Natural killer cell (primary cell): ENCODE data around the gene SPAG4. TPM values are rescaled to one million over a fixed set of nuclear protein-coding genes. Genes with fewer than 3 reads are reported as not detected.

Experiments used
- ATAC-seq, 3 donors: fragments of 150-1000 bp in 2 of 3; fragments of 200-7000 bp in 1 of 3; cut with Tn5 transposase; 1 replicate in 1 of 3; 2 replicates in 2 of 3; pipeline ENCODE4 v1.10.0; 2021; ENCODE audit warnings: mild to moderate bottlenecking in 2 of 3, moderate library complexity in 2 of 3
- DNase-seq, 2 donors: peaks; one replicate each; pipeline versions ENCODE4 v3.0.0 to v3.0.0-alpha.2; 2013 to 2021; ENCODE audit warnings: mixed read lengths in 1 of 2
- H3K27ac ChIP-seq: one replicate; pipeline ENCODE4 v1.5.1; 2013; ENCODE audit warnings: mild to moderate bottlenecking, low read length
- H3K27me3 ChIP-seq: one replicate; pipeline ENCODE4 v1.6.1; 2013; ENCODE audit warnings: low read length; ENCODE audit not compliant: control insufficient read depth, insufficient read depth
- H3K36me3 ChIP-seq: one replicate; pipeline ENCODE4 v1.6.1; 2013; ENCODE audit warnings: low read length; ENCODE audit not compliant: control insufficient read depth, insufficient read depth
- H3K4me1 ChIP-seq: one replicate; pipeline ENCODE4 v1.6.1; 2013; ENCODE audit warnings: low read length; ENCODE audit not compliant: control insufficient read depth, insufficient read depth
- H3K4me3 ChIP-seq: one replicate; pipeline ENCODE4 v1.5.1; 2013; ENCODE audit warnings: low read length
- H3K9me3 ChIP-seq: one replicate; pipeline ENCODE4 v1.6.1; 2013; ENCODE audit warnings: low read length; ENCODE audit not compliant: control insufficient read depth, insufficient read depth
- H3K27ac Mint-ChIP-seq, 2 donors: one replicate each; pipeline ENCODE4 v1.8.0; 2022; ENCODE audit warnings: mild to moderate bottlenecking in 2 of 2, mixed read lengths in 2 of 2, moderate library complexity in 1 of 2
- H3K27me3 Mint-ChIP-seq, 2 donors: one replicate each; pipeline ENCODE4 v1.8.0; 2022; ENCODE audit warnings: low read depth in 2 of 2, mixed read lengths in 2 of 2
- H3K36me3 Mint-ChIP-seq: one replicate; pipeline ENCODE4 v1.8.0; 2022; ENCODE audit warnings: mixed read lengths
- H3K4me1 Mint-ChIP-seq, 2 donors: one replicate each; pipeline ENCODE4 v1.8.0; 2022; ENCODE audit warnings: mixed read lengths in 2 of 2
- H3K4me3 Mint-ChIP-seq: one replicate; pipeline ENCODE4 v1.8.0; 2022; ENCODE audit warnings: mild to moderate bottlenecking, moderate library complexity, mixed read lengths
- H3K9me3 Mint-ChIP-seq, 2 donors: one replicate each; pipeline ENCODE4 v1.8.0; 2022; ENCODE audit warnings: mixed read lengths in 2 of 2
- WGBS: methylation state at CpG from one replicate; pipeline ENCODE4 v1.1.7; 2013; ENCODE audit warnings: missing lambda C conversion rate; ENCODE audit not compliant: insufficient coverage; 5-methylcytosine and 5-hydroxymethylcytosine counted together
- intact Hi-C: fragments of 100-400 bp; cut with micrococcal nuclease; formaldehyde crosslinking; loops from one replicate; pipeline ENCODE4 v1.14.2; 2022
- total RNA-seq, 4 donors: library from RNA; stranded (reverse); fragments of 120-200 nt in 1 of 4; gene quantifications; one replicate each; pipeline versions ENCODE4 v1.2.3 to v1.2.4, GENCODE V29; 2013 to 2022
- TF ChIP-seq, protein P1 (sequence below): fragments of 200-600 bp; IDR thresholded peaks from one replicate; pipeline ENCODE4 v1.8.0; 2022; ENCODE audit warnings: antibody characterized with exemption

SPAG4 gene
- total RNA-seq, 3 donors from 2014 or later (not counting 1 experiment from before 2014, with no cell fraction given) = 11.2 to 16.2 (median 11.9) TPM

DNA sequence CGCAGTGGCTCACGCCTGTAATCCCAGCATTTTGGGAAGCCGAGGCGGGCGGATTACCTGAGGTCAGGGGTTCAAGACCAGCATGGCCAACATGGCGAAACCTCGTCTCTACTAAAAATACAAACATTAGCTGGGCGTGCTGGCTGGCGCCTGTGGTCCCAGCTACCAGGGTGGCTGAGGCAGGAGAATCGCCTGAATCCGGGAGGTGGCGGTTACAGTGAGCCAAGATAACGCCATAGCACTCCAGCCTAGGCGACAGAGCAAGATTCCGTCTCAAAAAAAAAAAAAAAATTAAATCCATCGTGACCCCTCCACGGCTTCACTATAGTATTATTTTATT, 50.3 kb downstream of the SPAG4 start:
- peaks cover 20% of the 10 kb centered on the region for H3K36me3 ChIP-seq
- Mint-ChIP-seq H3K36me3 (peaks cover 16% of the 10 kb centered on the region), H3K9me3 (no peaks in the 10 kb centered on the region), H3K27me3 (no peaks in the 10 kb centered on the region), H3K4me3 (no peak overlapping the region), H3K4me1 (peaks cover 42% of the 10 kb centered on the region in 2 donors), H3K27ac (peak overlapping the region in 1 of 2 donors; percentile 100)
- ATAC-seq (no peak), DNase-seq (no peak)
- H3K4me3 ChIP-seq = no peak overlapping the region
- intact Hi-C loops = loop anchor here (1.0 to 2.0 kb wide), 2 partner anchors 102 to 125 kb away; no protein-coding TSS in a partner anchor
- H3K27ac ChIP-seq = no peak overlapping the region
- H3K9me3 ChIP-seq = no peaks in the 10 kb centered on the region
- TF ChIP-seq, protein P1, sequence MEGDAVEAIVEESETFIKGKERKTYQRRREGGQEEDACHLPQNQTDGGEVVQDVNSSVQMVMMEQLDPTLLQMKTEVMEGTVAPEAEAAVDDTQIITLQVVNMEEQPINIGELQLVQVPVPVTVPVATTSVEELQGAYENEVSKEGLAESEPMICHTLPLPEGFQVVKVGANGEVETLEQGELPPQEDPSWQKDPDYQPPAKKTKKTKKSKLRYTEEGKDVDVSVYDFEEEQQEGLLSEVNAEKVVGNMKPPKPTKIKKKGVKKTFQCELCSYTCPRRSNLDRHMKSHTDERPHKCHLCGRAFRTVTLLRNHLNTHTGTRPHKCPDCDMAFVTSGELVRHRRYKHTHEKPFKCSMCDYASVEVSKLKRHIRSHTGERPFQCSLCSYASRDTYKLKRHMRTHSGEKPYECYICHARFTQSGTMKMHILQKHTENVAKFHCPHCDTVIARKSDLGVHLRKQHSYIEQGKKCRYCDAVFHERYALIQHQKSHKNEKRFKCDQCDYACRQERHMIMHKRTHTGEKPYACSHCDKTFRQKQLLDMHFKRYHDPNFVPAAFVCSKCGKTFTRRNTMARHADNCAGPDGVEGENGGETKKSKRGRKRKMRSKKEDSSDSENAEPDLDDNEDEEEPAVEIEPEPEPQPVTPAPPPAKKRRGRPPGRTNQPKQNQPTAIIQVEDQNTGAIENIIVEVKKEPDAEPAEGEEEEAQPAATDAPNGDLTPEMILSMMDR = no peak
- no peaks in the 10 kb centered on the region for H3K27me3 ChIP-seq
- WGBS = 98% methylated on average over 13 of the region's 17 CpGs
- H3K4me1 ChIP-seq = peaks cover 13% of the 10 kb centered on the region

DNA sequence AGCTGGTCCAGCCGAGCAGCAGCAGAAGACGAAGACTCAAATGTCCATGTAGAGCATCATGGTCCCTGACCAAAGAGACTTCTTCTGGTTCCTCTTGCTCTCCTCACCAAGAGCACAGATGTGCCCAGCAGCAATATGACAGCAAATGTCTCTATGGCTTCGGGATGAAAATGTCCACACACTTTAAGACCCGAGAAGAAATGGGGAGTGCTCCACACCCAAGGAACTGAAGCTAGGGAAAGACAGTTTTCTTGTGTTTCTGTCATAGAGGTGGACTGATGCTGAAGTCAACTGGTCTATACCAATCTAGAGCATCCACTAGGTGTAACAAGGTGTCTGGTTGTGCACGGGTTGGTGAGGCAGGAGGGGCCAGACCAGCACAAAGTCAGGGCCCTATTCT, 53.6 kb downstream of the SPAG4 start:
- H3K9me3 Mint-ChIP-seq = no peaks in the 10 kb centered on the region
- 94% methylated on average over 5 of the region's 5 CpGs for WGBS
- no peak for ATAC-seq
- no peak overlapping the region for H3K27ac ChIP-seq
- intact Hi-C loops = no loop called here
- H3K27me3 ChIP-seq = no peaks in the 10 kb centered on the region
- TF ChIP-seq, protein P1 = no peak
- H3K4me1 Mint-ChIP-seq = peaks cover 9% of the 10 kb centered on the region in 2 donors
- H3K9me3 ChIP-seq = no peaks in the 10 kb centered on the region
- no peaks in the 10 kb centered on the region for H3K27me3 Mint-ChIP-seq
- H3K36me3 ChIP-seq = peaks cover 38% of the 10 kb centered on the region
- no peak for DNase-seq
- no peak overlapping the region for H3K4me3 ChIP-seq
- H3K4me3 Mint-ChIP-seq = no peak overlapping the region
- peaks cover 22% of the 10 kb centered on the region for H3K36me3 Mint-ChIP-seq
- H3K4me1 ChIP-seq = peaks cover 6% of the 10 kb centered on the region
- no peak overlapping the region for H3K27ac Mint-ChIP-seq

DNA sequence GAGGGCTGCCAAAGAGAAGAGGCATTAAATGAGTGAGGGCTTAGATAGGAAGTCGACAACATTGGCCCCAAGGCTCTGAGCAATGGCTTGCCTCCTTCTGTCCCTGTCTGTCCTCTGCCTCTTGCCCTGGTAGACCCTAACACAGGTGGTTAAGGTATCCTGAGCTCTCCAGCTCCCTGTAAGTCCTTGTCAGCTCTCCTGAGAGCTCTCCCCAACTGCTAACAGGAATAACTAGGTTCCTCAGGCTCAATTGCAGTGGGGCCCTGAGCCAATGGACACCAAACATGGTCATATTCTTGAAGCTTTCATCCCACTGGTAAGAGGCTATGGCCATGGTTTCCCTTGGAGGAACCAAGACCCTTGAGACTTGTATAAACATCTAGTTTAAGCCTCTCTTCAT, 54.1 kb downstream of the SPAG4 start:
- Mint-ChIP-seq H3K4me1 (peaks cover 5% of the 10 kb centered on the region in 2 donors), H3K27me3 (no peaks in the 10 kb centered on the region), H3K9me3 (no peaks in the 10 kb centered on the region), H3K36me3 (peaks cover 22% of the 10 kb centered on the region), H3K27ac (no peak overlapping the region), H3K4me3 (no peak overlapping the region)
- TF ChIP-seq, protein P1 = no peak
- no peak overlapping the region for H3K4me3 ChIP-seq
- H3K27me3 ChIP-seq = no peaks in the 10 kb centered on the region
- no peak overlapping the region for H3K27ac ChIP-seq
- intact Hi-C loops = no loop called here
- DNase-seq (no peak), ATAC-seq (no peak)
- 89% methylated on average over 1 of the region's 1 CpG for WGBS
- H3K9me3 ChIP-seq = no peaks in the 10 kb centered on the region
- peaks cover 6% of the 10 kb centered on the region for H3K4me1 ChIP-seq
- H3K36me3 ChIP-seq = peaks cover 43% of the 10 kb centered on the region

Other genes with a start within 250 kb of the SPAG4 start
- gene UQCC1, start 203.9 kb upstream of the SPAG4 start, total RNA-seq = 10 to 100 TPM; 22.2 to 39.7 (median 27.7) TPM
- not detected for gene GDF5, start 177.6 kb upstream of the SPAG4 start, total RNA-seq
- 10 to 100 TPM; 61.5 to 91.8 (median 80.8) TPM for gene CEP250, start 160.2 kb upstream of the SPAG4 start, total RNA-seq
- gene C20orf173, start 86.2 kb upstream of the SPAG4 start, total RNA-seq = not detected
- gene ERGIC3, start 73.8 kb upstream of the SPAG4 start, total RNA-seq = 100 to 1,000 TPM; 128 to 130 (median 129) TPM
- gene CPNE1, start 49.1 kb downstream of the SPAG4 start, total RNA-seq = 100 to 1,000 TPM; 298 to 342 (median 334) TPM
- gene RBM12, start 49.1 kb downstream of the SPAG4 start, total RNA-seq = 100 to 1,000 TPM in 1 of 3 donors, 10 to 100 TPM in 2; 80.9 to 112 (median 89.4) TPM
- 10 to 100 TPM; 11.3 to 20.8 (median 16.0) TPM for gene NFS1, start 83.5 kb downstream of the SPAG4 start, total RNA-seq
- 10 to 100 TPM; 38.3 to 49.7 (median 40.5) TPM for gene ROMO1, start 83.6 kb downstream of the SPAG4 start, total RNA-seq
- gene RBM39, start 126.4 kb downstream of the SPAG4 start, total RNA-seq = 1,000 to 10,000 TPM; 1,431 to 1,555 (median 1,445) TPM
- gene PHF20, start 156.2 kb downstream of the SPAG4 start, total RNA-seq = 100 to 1,000 TPM; 151 to 165 (median 161) TPM